Heart left ventricle (tissue), 16 donors: ENCODE measurements around the gene STXBP1. TPM values are rescaled to one million over a fixed set of nuclear protein-coding genes. Genes with fewer than 3 reads are reported as not detected.
A peak's percentile ranks its signal among the peaks of the same experiment; 100 is the strongest.

Experiments
- ATAC-seq, 4 donors: fragments of 200-7000 bp; cut with Tn5 transposase; one replicate each; pipeline ENCODE4 v1.9.1; 2020 to 2022; ENCODE audit warnings: moderate library complexity in 4 of 4, mild to moderate bottlenecking in 3 of 4, moderate number of reproducible peaks in 1 of 4
- DNase-seq, 5 donors: peaks; one replicate each; pipeline ENCODE4 v3.0.0-alpha.2; 2020
- H3K27ac ChIP-seq, 12 donors: fragments of 200-600 bp; sonication (generic) in 4 of 12; one replicate each; pipeline versions ENCODE4 v1.5.0 to v1.8.0; 2016 to 2022; ENCODE audit warnings: mild to moderate bottlenecking in 2 of 12
- H3K27me3 ChIP-seq, 9 donors: fragments of 200-600 bp; sonication (generic) in 2 of 9; one replicate each; pipeline versions ENCODE4 v1.5.1 to v1.8.0; 2016 to 2022; ENCODE audit warnings: mild to moderate bottlenecking in 3 of 9
- H3K36me3 ChIP-seq, 9 donors: fragments of 200-600 bp; sonication (generic) in 2 of 9; one replicate each; pipeline versions ENCODE4 v1.5.0 to v1.8.0; 2018 to 2022; ENCODE audit warnings: mild to moderate bottlenecking in 2 of 9
- H3K4me1 ChIP-seq, 12 donors: fragments of 200-600 bp; sonication (generic) in 4 of 12; one replicate each; pipeline versions ENCODE4 v1.5.0 to v1.8.0; 2016 to 2022; ENCODE audit warnings: mild to moderate bottlenecking in 3 of 12
- H3K4me3 ChIP-seq, 12 donors: fragments of 200-600 bp; sonication (generic) in 4 of 12; one replicate each; pipeline versions ENCODE4 v1.5.0 to v1.8.0; 2017 to 2022; ENCODE audit warnings: mild to moderate bottlenecking in 9 of 12, moderate library complexity in 4 of 12
- H3K9me3 ChIP-seq, 12 donors: fragments of 200-600 bp; sonication (generic) in 4 of 12; one replicate each; pipeline versions ENCODE4 v1.5.0 to v1.8.0; 2016 to 2022; ENCODE audit warnings: mild to moderate bottlenecking in 1 of 12
- POLR2A ChIP-seq, 2 donors: fragments of 450-650 bp; IDR thresholded peaks; one replicate each; pipeline ENCODE4 v1.6.1; 2017; ENCODE audit warnings: antibody characterized with exemption in 2 of 2, mild to moderate bottlenecking in 2 of 2, moderate library complexity in 2 of 2
- WGBS, 4 donors: extraction: QIAGEN DNeasy Blood & Tissue Kit in 2 of 4; methylation state at CpG; one replicate each; pipeline versions ENCODE4 v1.1.5 to v1.1.7; 2013 to 2018; 5-methylcytosine and 5-hydroxymethylcytosine counted together
- intact Hi-C, 10 donors: fragments of 100-400 bp; cut with DNase I; formaldehyde crosslinking; loops; one replicate each; pipeline versions ENCODE4 v1.11.1 to v1.14.2; 2022
- polyA plus RNA-seq, 2 donors: library from polyadenylated mRNA; stranded (reverse); fragments of 200-250 nt; gene quantifications; one replicate each; pipeline ENCODE4 v1.2.3, GENCODE V29; 2013
- total RNA-seq, 9 donors: library from RNA; depleted of rRNA in 2 of 9; stranded (reverse); fragments of >200 nt in 2 of 9; fragmentation: NEBNext Ultra II Directional in 3 of 9; extraction: Animal tissue kit (Norgen Biotek cat#: 25700) in 3 of 9; gene quantifications; one replicate each; pipeline versions ENCODE4 v1.1.0 to v1.2.4, GENCODE V29; 2016 to 2023
- TF ChIP-seq, protein P1 (sequence below), 12 donors: fragments of 200-600 bp; sonication (generic) in 4 of 12; IDR thresholded peaks; one replicate each; pipeline versions ENCODE4 v1.5.0 to v1.8.0; 2018 to 2022; ENCODE audit warnings: antibody characterized with exemption in 12 of 12, mild to moderate bottlenecking in 5 of 12
- donor health status: ischemic (EF 13 %, LVEDD 7.1; RV severe dilation, severe dysfunction).
- donor health status: healthy with polysubstance abuse.
- donor health status: DM: no; HTN: yes; CAD: no.
- donor health status: DM: no; HTN: no; CAD: no.
- donor health status: ischemic (EF 25% LVEDD 6.9; RV normal size, moderate dysfunction).
- donor health status: ischemic (EF 25% LVEDD 5.7; RV mildly dilated, moderate dysfunction).
- donor health status: healthy.
- donor health status: DM: yes; HTN: yes; CAD: no.
- donor health status: ischemic (EF 35%, LVEDD 5.7; RV mildly dilated, moderate dysfunction).
- donor health status: nonischemic (EF 11% LVEDD 7.7; RV severe dilation, severe dysfunction).
- donor health status: DM: yes; HTN: yes; CAD: no.
- donor health status: PGD.
- donor health status: ischemic (EF 29% LVEDD 5.4; RV normal size, mild dysfunction).
- donor health status: nonischemic (EF 23%, LVEDD 6.1; RV moderate dilation, normal function).

The STXBP1 gene
- total and polyA plus RNA-seq, 11 donors: 14.0 to 102 (median 44.5) TPM

DNA sequence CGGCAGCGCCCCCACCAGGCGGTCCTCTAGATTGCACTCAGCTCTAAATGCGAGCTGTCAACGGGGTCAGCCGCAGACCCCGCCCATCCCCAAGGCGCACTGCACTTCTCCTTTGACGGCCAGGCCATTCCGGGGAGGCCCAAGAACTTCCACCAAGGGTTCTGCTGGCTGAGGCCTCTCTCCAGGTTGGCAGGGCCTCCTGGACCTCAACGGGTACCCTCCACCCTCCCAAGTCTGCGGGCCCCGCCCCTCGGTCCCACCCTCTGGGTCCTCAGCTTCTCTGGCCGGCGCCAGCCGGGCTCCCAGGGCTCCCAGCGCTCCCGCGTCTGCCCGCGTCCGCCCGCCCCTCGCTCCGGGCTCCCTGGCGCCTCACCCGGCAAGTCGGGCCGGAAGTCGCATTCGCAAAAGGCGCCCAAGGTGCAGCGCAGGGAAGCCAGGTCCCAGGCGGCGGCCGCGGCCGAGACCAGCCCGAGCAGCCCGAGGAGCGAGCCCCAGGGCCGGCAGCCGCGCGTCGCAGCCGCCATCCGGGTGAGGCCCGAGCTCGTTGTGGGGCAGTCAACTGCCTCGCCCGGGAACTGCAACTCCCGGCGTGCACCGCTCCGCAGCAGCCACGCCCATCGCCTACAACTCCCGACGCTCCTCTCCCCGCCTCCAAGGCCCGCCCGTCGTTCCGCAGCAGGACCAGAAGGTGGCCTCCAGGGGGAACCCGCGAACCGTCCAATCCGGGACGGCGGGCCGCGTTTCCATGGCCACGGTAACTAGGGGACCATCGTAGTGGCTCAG, 122.9 kb downstream of the STXBP1 start, which contains the start of gene TOR2A:
Gene TOR2A, minus strand, starts transcription at position 548 of the 783 bp plus-strand sequence. Its CDS starts 24 bp downstream, at position 524.
- Histone ChIP-seq H3K27me3 (no peaks in the 10 kb centered on the region), H3K27ac (peak within 1 kb of the TSS; percentile 89 to 99 (median 94)), H3K9me3 (no peaks in the 10 kb centered on the region), H3K36me3 (peaks cover 0 to 45% (median 38%) of the 10 kb centered on the region in 9 donors), H3K4me1 (peaks cover 0 to 24% (median 13%) of the 10 kb centered on the region in 12 donors), H3K4me3 (peak within 1 kb of the TSS; percentile 40 to 85 (median 74))
- WGBS, 4 donors: 0% methylated on average over 40 to 76 of the region's 76 CpGs
- TF ChIP-seq POLR2A (IDR thresholded peaks at IDR 0.05): peak in 1 of 2 donors; percentile 94
- TF ChIP-seq, protein P1, sequence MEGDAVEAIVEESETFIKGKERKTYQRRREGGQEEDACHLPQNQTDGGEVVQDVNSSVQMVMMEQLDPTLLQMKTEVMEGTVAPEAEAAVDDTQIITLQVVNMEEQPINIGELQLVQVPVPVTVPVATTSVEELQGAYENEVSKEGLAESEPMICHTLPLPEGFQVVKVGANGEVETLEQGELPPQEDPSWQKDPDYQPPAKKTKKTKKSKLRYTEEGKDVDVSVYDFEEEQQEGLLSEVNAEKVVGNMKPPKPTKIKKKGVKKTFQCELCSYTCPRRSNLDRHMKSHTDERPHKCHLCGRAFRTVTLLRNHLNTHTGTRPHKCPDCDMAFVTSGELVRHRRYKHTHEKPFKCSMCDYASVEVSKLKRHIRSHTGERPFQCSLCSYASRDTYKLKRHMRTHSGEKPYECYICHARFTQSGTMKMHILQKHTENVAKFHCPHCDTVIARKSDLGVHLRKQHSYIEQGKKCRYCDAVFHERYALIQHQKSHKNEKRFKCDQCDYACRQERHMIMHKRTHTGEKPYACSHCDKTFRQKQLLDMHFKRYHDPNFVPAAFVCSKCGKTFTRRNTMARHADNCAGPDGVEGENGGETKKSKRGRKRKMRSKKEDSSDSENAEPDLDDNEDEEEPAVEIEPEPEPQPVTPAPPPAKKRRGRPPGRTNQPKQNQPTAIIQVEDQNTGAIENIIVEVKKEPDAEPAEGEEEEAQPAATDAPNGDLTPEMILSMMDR (IDR thresholded peaks at IDR 0.05): peak; percentile 90 to 97 (median 92)
- DNase-seq (peak; percentile 98 to 99 (median 98)), ATAC-seq (peak; percentile 91 to 96 (median 96))
- intact Hi-C loops: loop anchor here (1.0 to 10.0 kb wide), 23 partner anchors 47 to 233 kb away; partner anchors contain the start of gene ST6GALNAC4 (in 4 of the 10)

DNA sequence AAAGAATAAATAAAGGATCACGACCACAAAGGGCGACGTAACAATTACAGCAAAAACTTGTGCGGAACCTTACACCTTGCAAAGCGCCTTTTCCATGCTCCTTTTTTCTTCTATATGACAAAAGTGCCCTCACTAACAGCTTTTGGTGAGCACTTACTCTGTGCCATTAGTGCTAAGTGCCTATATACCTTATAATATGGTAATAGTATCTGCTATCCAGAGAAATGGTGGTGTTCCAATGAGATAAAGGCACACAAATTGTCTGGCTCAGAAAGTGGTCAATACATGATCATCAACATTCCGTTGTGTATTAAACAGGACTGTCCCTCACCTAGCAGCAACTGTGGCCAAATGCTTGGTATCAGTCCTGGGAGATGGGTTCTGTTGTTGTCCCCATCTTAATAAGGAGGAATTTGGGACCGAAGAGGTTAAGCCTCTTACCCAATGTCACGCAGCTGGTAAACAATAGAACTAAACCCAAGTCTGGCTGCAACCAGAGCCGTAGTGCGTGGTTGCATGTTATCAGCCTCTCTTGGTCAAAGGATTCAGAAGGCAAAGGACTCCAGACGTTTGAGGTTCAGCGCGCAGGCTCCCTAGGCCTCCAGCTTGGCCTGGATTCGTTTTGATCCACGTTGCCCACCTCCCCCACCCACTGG, 123.6 kb downstream of the STXBP1 start:
- H3K9me3 ChIP-seq: no peaks in the 10 kb centered on the region
- no peaks in the 10 kb centered on the region for H3K27me3 ChIP-seq
- TF ChIP-seq, protein P1 (IDR thresholded peaks at IDR 0.05): no peak
- no peak for TF ChIP-seq POLR2A (IDR thresholded peaks at IDR 0.05)
- H3K36me3 ChIP-seq: peaks cover 0 to 51% (median 44%) of the 10 kb centered on the region in 9 donors
- ATAC-seq: peak in 1 of 4 donors; percentile 1
- intact Hi-C loops: loop anchor here (1.0 to 10.0 kb wide), 18 partner anchors 47 to 231 kb away; partner anchors contain the start of gene ST6GALNAC4 (in 4 of the 10)
- no peak for DNase-seq
- H3K4me3 ChIP-seq: peak overlapping the region in 5 of 12 donors; percentile 78 to 85 (median 82)
- H3K4me1 ChIP-seq: peaks cover 0 to 28% (median 17%) of the 10 kb centered on the region in 12 donors
- 25 to 29% (median 27%) methylated on average over 13 to 15 of the region's 15 CpGs for WGBS, 4 donors
- H3K27ac ChIP-seq: peak overlapping the region in 8 of 12 donors; percentile 4 to 99 (median 40)

DNA sequence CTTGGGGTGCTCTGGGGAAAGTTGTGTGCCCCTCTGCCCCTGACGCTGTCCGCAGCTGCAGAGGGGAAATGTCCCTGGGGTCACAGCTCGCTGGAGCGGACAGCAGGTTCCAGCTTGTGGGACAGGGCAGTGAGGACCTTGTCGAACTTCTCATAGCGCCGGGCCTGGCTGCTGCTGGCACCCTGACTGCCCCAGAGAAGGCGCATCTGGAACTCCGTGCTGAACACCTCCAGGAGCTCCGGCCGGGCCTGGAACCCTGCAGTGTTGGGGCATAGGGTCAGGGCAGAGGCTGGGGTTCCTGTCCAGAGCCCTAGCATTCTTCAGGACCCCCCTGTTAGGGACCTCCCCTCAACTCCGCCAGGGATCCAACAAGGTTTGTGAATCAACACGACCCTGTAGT, 126.6 kb downstream of the STXBP1 start:
- no peak overlapping the region for H3K27ac ChIP-seq
- WGBS, 4 donors: 90 to 92% (median 90%) methylated on average over 13 of the region's 13 CpGs
- H3K36me3 ChIP-seq: peaks cover 0 to 60% (median 52%) of the 10 kb centered on the region in 9 donors
- TF ChIP-seq, protein P1 (IDR thresholded peaks at IDR 0.05): no peak
- TF ChIP-seq POLR2A (IDR thresholded peaks at IDR 0.05): no peak
- no peaks in the 10 kb centered on the region for H3K9me3 ChIP-seq
- peaks cover 0 to 47% (median 24%) of the 10 kb centered on the region in 12 donors for H3K4me1 ChIP-seq
- intact Hi-C loops: loop anchor here in 6 of 10 donors (5.0 to 10.0 kb wide), 5 partner anchors 44 to 234 kb away; partner anchors contain the start of gene ST6GALNAC4 (in 1 of the 6)
- ATAC-seq (no peak), DNase-seq (no peak)
- H3K27me3 ChIP-seq: no peaks in the 10 kb centered on the region
- H3K4me3 ChIP-seq: no peak overlapping the region
